ENCODE results near the gene TXK.

TXK gene

DNA sequence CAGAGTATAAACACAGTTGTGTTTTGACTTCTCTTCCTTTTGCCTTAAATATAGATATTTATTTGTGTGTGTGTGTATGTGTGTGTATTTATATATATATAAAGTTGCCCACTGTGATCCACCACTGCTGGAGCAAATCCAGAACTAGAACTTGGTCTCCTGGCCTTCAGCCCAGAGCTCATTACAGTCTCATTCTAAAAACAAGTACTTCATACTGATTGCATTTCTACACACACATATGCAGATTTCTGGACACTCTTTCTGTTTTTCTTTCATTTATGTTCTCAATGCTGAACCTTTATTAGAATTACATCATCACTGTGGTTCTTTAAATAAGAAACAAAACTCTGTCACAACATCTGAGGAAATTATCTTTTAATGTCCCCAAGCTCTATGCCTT is 381 bp downstream of the TXK start:
- no peak for DNase-seq

- no peak for DNase-seq
Measured at GRCh38 chr4:48131736-48132135, 2.3 kb downstream of the TXK start.

DNA sequence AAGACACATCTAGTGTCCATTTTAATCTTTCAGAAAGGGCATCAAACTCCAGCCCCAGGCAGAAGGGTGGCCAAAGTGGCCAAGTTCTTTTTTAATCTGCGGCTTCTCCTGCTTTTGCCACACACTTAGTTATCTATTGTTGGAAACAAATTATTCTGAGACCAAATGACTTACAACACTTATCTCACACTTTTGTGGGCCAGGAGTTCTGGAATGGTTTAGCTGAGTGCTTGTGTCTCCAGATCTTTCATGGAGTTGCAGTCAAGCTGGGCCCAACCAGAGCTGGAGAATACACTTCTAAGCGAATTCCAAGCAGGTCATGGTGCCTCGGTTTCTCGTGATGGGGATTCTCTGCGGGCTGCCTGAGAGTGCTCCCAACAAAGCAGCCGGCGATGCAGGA is 4.0 kb downstream of the TXK start:
- DNase-seq, result no peak

DNA sequence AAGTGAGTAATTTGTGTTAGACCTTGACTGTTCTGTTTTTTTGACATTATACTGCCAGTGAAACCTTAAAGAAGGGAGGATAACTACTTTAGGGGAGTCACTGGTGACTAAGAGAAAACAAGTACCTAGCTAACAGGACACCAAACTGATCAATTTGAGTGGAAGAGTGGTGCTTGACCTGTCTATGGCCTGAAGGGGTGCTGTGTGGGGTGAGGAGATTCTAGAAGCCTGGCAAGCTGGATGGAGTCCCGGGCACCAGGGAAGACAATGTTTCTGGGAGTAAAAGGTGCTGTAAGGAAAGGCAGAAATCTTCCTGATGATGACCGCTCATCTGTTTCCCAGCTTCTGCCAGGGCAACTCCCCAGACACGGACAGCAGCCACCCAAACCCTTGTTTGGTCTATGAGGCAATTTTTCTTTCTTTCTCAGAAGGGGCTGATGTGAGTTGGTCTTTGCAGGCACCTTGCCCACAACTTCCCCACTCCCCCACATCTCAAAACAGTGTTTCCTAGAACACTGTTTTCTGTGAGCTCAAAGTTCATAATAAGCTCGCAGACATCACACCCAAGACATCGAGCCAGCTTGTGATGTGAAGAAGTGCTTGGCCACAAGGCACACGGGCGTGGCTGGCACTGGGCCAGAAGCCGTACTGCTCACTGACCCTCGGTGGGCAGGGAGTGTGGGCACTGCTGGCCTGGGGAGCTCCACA is 4.6 kb downstream of the TXK start:
- DNase-seq, result peak; percentile 82

GRCh38 chr4:48127682-48128404 is 6.2 kb downstream of the TXK start:
- DNase-seq, result peak; percentile 77

- no peak for DNase-seq
Measured at GRCh38 chr4:48127231-48127630, 6.8 kb downstream of the TXK start.

DNA sequence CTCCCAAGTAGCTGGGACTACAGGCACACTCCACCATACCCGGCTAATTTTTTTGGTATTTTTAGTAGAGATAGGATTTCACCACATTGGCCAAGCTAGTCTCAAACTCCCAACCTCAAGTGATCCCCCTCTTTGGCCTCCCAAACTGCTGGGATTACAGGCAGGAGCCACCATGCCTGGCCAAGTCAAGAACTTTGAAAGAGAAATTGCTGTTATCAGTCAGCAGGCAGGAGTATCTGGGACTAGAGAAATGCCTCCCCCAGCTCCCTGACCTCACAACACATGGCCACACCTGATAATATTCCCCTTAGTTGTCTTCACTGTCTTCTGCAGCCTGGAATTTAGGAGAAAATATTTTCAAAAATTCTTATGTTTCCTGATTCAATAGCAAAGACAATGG is 7.4 kb downstream of the TXK start:
- DNase-seq, result peak; percentile 43

DNA sequence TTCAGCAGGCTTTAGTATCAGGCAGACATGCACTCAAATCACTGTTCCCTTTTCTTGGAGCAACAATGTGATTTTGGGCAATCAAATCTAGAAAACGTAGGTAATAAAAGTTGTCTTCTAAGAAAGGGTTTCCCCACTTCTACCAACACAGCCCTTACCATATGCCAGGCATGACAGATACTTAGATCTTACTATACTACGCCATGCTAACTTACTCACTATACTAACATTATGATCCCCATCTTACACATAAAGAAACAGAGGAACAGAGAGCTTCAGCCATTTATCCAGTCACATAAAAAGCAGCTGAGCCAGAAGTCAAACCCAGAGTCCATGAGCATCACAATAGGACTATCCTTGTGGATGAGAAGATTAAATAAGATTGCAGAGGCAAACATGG is 9.2 kb downstream of the TXK start:
- DNase-seq, result no peak

DNA sequence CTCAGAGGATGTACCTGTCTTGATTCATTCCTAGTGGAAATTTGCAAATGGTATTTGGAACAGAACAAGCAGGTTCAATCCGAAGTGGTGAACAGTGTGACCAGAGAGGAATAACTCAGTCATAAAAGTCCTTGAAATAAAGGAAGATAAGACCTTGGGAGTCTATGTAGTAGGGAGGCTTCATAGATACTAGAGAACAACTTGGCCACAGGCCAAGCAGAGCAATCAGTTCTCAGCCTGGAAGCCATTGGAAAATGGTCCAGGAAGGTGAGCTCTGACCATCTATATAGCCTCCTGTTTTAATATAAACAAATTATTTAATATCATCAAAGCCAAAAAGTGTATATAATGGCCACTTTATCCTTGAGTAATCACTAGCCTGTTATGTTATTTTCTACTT is 11.3 kb downstream of the TXK start:
- no peak for DNase-seq

DNA sequence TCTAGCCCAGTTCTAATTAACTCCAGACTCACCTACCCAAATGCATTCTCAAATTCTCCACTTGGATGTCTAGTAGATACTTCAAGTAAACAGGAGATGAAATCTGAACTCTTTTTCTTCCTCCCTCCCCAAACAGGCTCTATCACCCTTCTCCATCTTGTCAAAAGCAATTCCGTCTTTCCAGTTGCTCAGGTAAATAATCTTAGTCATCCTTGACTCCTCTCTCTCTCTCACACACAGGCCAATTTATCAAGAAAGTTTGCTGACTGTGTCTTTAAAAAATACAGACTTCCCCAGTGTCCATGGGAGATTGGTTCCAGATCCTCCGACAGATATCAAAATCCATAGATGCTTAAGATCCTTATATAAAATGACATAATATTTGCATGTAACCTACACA is 12.9 kb downstream of the TXK start:
- no peak for DNase-seq

- DNase-seq, result no peak
Measured at GRCh38 chr4:48120132-48120531, 13.9 kb downstream of the TXK start.

DNA sequence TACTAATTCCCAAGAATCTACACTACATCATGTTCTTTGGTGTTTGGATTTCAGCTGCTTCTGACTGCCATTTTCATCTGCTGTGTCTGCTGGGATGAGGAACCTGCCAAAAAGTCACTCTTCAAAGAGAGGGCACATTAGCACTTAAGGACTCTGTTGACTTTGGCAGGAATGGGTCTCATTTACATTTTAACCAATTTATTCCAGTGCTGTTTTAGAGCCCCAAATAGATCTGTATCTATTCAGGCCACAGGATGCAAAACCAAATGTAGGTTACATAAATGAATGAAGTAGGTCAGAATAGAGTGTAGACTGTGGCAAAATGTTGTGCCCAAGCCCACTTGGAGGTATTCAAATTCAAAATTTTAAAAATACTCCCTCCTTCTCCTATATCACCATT is 14.4 kb downstream of the TXK start:
- no peak for DNase-seq

DNA sequence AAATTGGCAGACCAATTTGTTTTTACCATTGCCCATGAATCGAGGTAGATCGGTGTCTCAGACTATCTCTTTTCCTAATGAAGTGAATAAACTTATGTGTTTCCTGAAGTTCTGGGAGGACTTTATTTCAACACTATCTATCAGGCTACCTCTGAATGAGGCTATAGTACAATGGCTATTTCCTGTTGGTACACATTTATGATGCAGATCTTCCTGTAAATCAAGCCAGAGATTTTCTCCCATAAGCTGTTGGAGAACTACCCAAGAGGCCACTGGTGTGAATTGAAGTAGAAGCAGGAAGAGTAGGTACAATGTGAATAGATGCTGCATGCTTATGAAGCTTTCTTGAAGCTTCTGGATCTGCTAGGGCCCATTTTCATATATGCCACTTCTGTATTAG is 16.0 kb downstream of the TXK start:
- DNase-seq, result no peak

DNA sequence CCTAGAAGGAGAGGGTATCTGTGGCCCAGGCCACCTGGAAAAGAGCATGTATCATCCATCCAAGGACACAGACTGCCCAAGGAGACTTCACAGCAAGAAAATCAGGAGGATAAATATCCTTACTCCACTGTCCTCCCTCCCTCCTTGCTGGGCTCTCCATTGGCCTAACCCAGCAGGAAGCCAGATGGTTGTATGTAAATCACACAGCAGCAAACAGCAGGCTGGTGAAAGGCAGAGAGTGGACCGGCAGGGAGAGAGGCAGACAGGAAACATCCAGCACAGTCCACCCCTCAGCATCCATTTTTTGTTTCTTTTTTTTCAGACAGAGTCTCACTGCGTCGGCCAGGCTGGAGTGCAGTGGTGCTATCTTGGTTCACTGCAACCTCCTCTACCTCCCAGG is 17.5 kb downstream of the TXK start:
- no peak for DNase-seq

GRCh38 chr4:48114412-48114811 is 19.6 kb downstream of the TXK start:
- DNase-seq, result no peak

DNA sequence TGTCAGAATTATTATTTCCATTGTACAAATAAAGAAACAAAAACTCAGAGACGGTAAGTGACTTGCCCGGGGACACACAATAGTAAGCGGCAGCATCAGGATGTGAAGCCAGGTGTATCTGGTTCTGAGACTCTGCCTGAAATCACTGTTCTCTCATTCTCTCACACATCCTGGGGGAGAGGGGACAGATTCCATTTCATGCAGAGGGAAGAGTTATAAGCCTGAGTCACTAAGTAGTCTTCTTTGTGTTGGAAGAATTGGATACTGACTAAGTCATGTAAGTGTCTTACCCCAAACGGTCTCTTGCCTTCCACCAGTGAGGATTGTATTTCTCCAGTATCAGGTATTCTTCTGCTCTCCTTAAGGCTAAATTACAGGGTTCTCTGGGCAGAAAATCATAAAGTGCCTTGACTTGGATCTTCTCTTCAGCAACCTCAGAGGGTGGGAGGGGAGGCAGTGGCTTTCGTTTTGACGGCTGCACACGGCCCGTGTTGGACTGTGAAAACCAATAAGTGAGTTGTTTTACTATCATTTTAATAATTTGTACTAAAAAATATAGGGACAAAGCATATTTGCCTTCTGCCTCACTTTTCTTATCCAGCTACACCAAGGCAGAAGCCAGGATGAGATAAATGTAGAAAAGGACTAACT is 21.9 kb downstream of the TXK start:
- DNase-seq, result no peak

DNA sequence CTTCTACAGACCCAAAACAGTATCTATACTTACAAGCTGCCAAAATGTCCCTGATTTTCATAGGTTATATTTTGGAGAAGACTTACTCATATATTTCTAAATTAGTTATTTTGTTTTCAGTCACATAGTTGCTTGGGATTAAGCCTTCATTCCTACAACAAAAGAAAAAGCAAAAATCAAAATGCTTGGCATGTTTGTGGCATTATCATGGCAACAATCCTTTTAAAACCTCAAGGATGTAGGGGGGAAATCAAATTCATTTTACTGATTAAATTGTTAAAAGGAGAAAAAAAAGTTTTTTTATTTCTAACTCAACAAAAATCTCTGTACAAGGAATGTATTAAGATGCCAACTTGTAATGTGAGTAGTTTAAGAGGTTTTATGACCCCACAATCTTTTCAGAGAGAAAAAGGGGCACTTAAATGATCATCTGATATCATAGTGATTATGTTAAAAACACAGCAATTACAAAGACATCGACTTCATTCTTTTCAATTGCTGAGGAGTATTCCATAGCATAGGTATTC is 23.5 kb downstream of the TXK start:
- DNase-seq, result no peak

- peak; percentile 76 for DNase-seq
Measured at GRCh38 chr4:48109413-48110263, 24.4 kb downstream of the TXK start.

DNA sequence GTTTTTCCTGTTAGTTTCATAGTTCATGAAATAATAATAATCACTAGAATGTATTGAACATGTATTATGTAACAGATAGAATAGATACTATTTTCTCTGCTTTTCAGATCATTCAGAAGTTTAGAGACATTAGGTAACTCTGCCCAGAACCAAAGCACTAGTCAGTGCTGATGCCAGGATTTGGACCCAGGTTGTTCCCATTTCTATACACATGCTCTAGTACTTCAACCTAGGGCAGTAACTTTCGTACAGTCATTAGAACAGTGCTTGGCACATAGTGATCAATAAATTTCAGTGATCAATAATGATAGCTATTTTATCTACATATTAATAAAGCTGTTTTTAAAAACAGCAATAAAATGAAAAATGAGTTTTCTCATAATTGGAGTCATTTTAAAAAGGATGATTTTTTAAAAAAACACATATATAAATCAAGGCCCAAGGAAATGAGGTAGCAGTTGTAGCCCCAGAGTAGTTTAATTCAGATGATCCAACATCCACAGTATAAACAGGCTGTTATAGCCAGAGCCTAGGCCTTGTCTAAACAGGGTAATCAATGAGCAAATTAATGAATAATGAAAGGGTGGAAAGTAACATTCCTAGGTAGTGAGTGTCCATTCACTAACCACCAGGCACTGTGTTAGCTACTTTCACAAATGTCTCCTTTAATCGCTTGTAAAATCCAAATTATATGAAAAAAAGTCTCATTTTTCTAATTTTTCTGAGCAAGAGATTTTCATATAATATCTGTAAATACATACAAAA is 25.6 kb downstream of the TXK start:
- no peak for DNase-seq

DNA sequence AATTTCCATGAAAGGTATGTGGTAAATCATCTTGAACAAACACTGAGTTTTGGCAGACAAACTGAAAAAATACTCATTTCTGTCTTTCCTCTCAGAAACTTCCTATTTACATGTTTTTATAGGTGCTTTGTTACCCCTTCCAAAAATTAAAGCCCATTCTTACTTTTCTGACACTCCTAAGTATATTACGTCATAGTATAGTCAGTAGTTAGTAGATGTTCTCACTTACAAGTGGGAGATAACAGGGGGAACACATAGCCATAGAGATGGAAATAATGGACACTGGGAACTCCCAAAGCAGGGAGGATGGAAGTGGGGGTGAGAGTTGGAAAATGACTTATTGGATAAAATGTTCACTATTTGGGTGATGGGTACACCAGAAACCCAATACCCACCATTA is 28.8 kb downstream of the TXK start:
- DNase-seq, result no peak

GRCh38 chr4:48103483-48104139 is 30.4 kb downstream of the TXK start:
- DNase-seq, result no peak

DNA sequence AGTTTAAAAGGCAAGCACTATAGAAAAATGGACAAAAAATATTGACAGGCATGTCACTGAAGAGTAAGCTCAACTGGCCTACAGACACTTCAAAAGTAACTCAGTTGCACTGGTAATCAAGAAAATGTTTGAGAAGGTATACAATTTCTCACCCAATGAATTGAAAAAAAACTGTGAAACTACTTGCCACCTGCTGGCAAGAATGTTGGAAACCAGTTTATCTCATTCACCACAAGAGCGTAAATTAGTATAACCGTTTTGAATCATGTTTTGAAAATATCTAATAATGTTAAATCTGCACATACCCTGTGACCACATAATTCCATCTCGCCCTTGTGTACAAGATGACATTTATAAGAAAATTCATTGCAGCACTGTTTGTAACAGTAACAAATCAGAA is 31.7 kb downstream of the TXK start:
- no peak for DNase-seq
